Thymus (tissue), 2 donors: Measurements from ENCODE around the gene GTF2H4. TPM values are rescaled to one million over a fixed set of nuclear protein-coding genes. Genes with fewer than 3 reads are reported as not detected.

Experiments
- polyA plus RNA-seq: library from polyadenylated mRNA; stranded (reverse); fragments of 200-250 nt; gene quantifications from one replicate; pipeline ENCODE4 v1.2.3, GENCODE V29; 2013
- total RNA-seq: library from RNA; stranded (reverse); fragments of 120-200 nt; gene quantifications from one replicate; pipeline ENCODE4 v1.2.4, GENCODE V29; 2013
- donor health status: healthy.

Gene GTF2H4
- total and polyA plus RNA-seq, 2 donors = 12.9 to 35.4 TPM

Other genes starting within 250 kb of the GTF2H4 start
- gene DHX16, start 235.2 kb upstream of the GTF2H4 start, total RNA-seq = 29.9 TPM
- gene DHX16, start 235.2 kb upstream of the GTF2H4 start, polyA plus RNA-seq = 48.0 TPM
- gene PPP1R18, start 221.6 kb upstream of the GTF2H4 start, total RNA-seq = 47.6 TPM
- gene PPP1R18, start 221.6 kb upstream of the GTF2H4 start, polyA plus RNA-seq = 115 TPM
- gene NRM, start 217.2 kb upstream of the GTF2H4 start, total RNA-seq = 6.5 TPM
- 10.4 TPM for gene NRM, start 217.2 kb upstream of the GTF2H4 start, polyA plus RNA-seq
- 7.6 TPM for gene MDC1, start 190.9 kb upstream of the GTF2H4 start, total RNA-seq
- gene MDC1, start 190.9 kb upstream of the GTF2H4 start, polyA plus RNA-seq = 21.6 TPM
- gene TUBB, start 187.9 kb upstream of the GTF2H4 start, total RNA-seq = 691 TPM
- gene TUBB, start 187.9 kb upstream of the GTF2H4 start, polyA plus RNA-seq = 137 TPM
- gene FLOT1, start 165.5 kb upstream of the GTF2H4 start, total RNA-seq = 67.1 TPM
- 157 TPM for gene FLOT1, start 165.5 kb upstream of the GTF2H4 start, polyA plus RNA-seq
- 17.9 TPM for gene IER3, start 163.7 kb upstream of the GTF2H4 start, total RNA-seq
- 39.7 TPM for gene IER3, start 163.7 kb upstream of the GTF2H4 start, polyA plus RNA-seq
- 39.6 TPM for gene DDR1, start 23.7 kb upstream of the GTF2H4 start, total RNA-seq
- 65.9 TPM for gene DDR1, start 23.7 kb upstream of the GTF2H4 start, polyA plus RNA-seq
- 30.3 TPM for gene VARS2, start 6.0 kb downstream of the GTF2H4 start, total RNA-seq
- 40.4 TPM for gene VARS2, start 6.0 kb downstream of the GTF2H4 start, polyA plus RNA-seq
- gene SFTA2, start 24.0 kb downstream of the GTF2H4 start, total RNA-seq = 0.19 TPM
- 1.8 TPM for gene SFTA2, start 24.0 kb downstream of the GTF2H4 start, polyA plus RNA-seq
- gene MUCL3, start 32.8 kb downstream of the GTF2H4 start, total RNA-seq = 0.05 TPM
- 0.02 TPM for gene MUCL3, start 32.8 kb downstream of the GTF2H4 start, polyA plus RNA-seq
- gene MUC21, start 75.5 kb downstream of the GTF2H4 start, total RNA-seq = under 0.01 TPM
- 0.27 TPM for gene MUC21, start 75.5 kb downstream of the GTF2H4 start, polyA plus RNA-seq
- gene MUC22, start 102.3 kb downstream of the GTF2H4 start, total RNA-seq = 0.05 TPM
- gene MUC22, start 102.3 kb downstream of the GTF2H4 start, polyA plus RNA-seq = 0.02 TPM
- 0.38 TPM for gene C6orf15, start 204.4 kb downstream of the GTF2H4 start, total RNA-seq
- 24.6 TPM for gene C6orf15, start 204.4 kb downstream of the GTF2H4 start, polyA plus RNA-seq
- 0.14 TPM for gene PSORS1C1, start 206.6 kb downstream of the GTF2H4 start, total RNA-seq
- 2.0 TPM for gene PSORS1C1, start 206.6 kb downstream of the GTF2H4 start, polyA plus RNA-seq
- 0.05 TPM for gene CDSN, start 212.2 kb downstream of the GTF2H4 start, total RNA-seq
- gene CDSN, start 212.2 kb downstream of the GTF2H4 start, polyA plus RNA-seq = 6.2 TPM
- not detected for gene PSORS1C2, start 230.9 kb downstream of the GTF2H4 start, total RNA-seq
- 16.4 TPM for gene PSORS1C2, start 230.9 kb downstream of the GTF2H4 start, polyA plus RNA-seq
- gene CCHCR1, start 249.6 kb downstream of the GTF2H4 start, total RNA-seq = 14.2 TPM
- 24.5 TPM for gene CCHCR1, start 249.6 kb downstream of the GTF2H4 start, polyA plus RNA-seq